GM21360 (cell line): Measurements from ENCODE around the gene UBE2R2.
"Not testable (repeated sequence)": the region's sequence is repeated elsewhere in the genome, so short reads cannot be mapped to it uniquely, and the experiment has no call there.

Source experiments
- ATAC-seq: cut with Tn5 transposase; IDR thresholded peaks from one replicate; pipeline ENCODE4 v1.9.1; 2021; ENCODE audit warnings: mild to moderate bottlenecking, moderate library complexity; ENCODE audit not compliant: unreplicated experiment

Gene UBE2R2

GRCh38 chr9:33837138-33837537 lies 20.2 kb downstream of the UBE2R2 start:
- no peak for ATAC-seq

- no peak for ATAC-seq
Measured at GRCh38 chr9:33840381-33840780, 23.4 kb downstream of the UBE2R2 start.

- ATAC-seq, result no peak
Measured at GRCh38 chr9:33843312-33843961, 26.5 kb downstream of the UBE2R2 start.

- ATAC-seq, result no peak
Measured at GRCh38 chr9:33846231-33846630, 29.3 kb downstream of the UBE2R2 start.

- ATAC-seq, result not testable (repeated sequence)
Measured at GRCh38 chr9:33847894-33848205, 30.9 kb downstream of the UBE2R2 start.

GRCh38 chr9:33850267-33850629 lies 33.3 kb downstream of the UBE2R2 start:
- ATAC-seq, result no peak

- ATAC-seq, result no peak
Measured at GRCh38 chr9:33850677-33851076, 33.7 kb downstream of the UBE2R2 start.

- ATAC-seq, result no peak
Measured at GRCh38 chr9:33851301-33851700, 34.3 kb downstream of the UBE2R2 start.

- ATAC-seq, result no peak
Measured at GRCh38 chr9:33852216-33852826, 35.4 kb downstream of the UBE2R2 start.

- ATAC-seq, result no peak
Measured at GRCh38 chr9:33856247-33856646, 39.3 kb downstream of the UBE2R2 start.

- ATAC-seq, result no peak
Measured at GRCh38 chr9:33858423-33858822, 41.5 kb downstream of the UBE2R2 start.

- ATAC-seq, result no peak
Measured at GRCh38 chr9:33860200-33860871, 43.4 kb downstream of the UBE2R2 start.

- no peak for ATAC-seq
Measured at GRCh38 chr9:33861917-33862453, 45.0 kb downstream of the UBE2R2 start.

- not testable (repeated sequence) for ATAC-seq
Measured at GRCh38 chr9:33863027-33863426, 46.1 kb downstream of the UBE2R2 start.

GRCh38 chr9:33867747-33868439 lies 50.9 kb downstream of the UBE2R2 start:
- ATAC-seq, result no peak

GRCh38 chr9:33868440-33868973 lies 51.5 kb downstream of the UBE2R2 start:
- no peak for ATAC-seq

- not testable (repeated sequence) for ATAC-seq
Measured at GRCh38 chr9:33869243-33869642, 52.3 kb downstream of the UBE2R2 start.

- ATAC-seq, result no peak
Measured at GRCh38 chr9:33877727-33878489, 60.9 kb downstream of the UBE2R2 start.

- ATAC-seq, result no peak
Measured at GRCh38 chr9:33878691-33879366, 61.9 kb downstream of the UBE2R2 start.
